Adrenal gland (tissue), 12 donors: ENCODE measurements around the gene OR2AT4. TPM values are rescaled to one million over a fixed set of nuclear protein-coding genes. Genes with fewer than 3 reads are reported as not detected.

Source experiments
- DNase-seq, 7 donors: peaks; one replicate each; pipeline ENCODE4 v3.0.0-alpha.2; 2019 to 2020
- H3K27ac ChIP-seq, 5 donors: fragments of 200-600 bp; sonication (generic) in 4 of 5; 1 replicate in 3 of 5; 2 replicates in 2 of 5; pipeline versions ENCODE4 v1.5.1 to v1.8.0; 2016 to 2020; ENCODE audit warnings: mild to moderate bottlenecking in 1 of 5
- H3K27me3 ChIP-seq: fragments of 200-600 bp; 2 replicates; pipeline ENCODE4 v1.8.0; 2021
- H3K36me3 ChIP-seq, 2 donors: fragments of 200-600 bp; replicated peaks in 1 of 2; 1 replicate in 1 of 2; 2 replicates in 1 of 2; pipeline versions ENCODE4 v1.5.1 to v1.8.0; 2018 to 2022
- H3K4me1 ChIP-seq, 2 donors: fragments of 200-600 bp; replicated peaks in 1 of 2; 1 replicate in 1 of 2; 2 replicates in 1 of 2; pipeline versions ENCODE4 v1.5.1 to v1.8.0; 2018 to 2021
- H3K4me3 ChIP-seq, 4 donors: fragments of 200-600 bp; sonication (generic) in 3 of 4; one replicate each; pipeline ENCODE4 v1.5.1; 2016 to 2018
- H3K9me3 ChIP-seq, 3 donors: fragments of 200-600 bp; sonication (generic) in 1 of 3; replicated peaks in 1 of 3; 1 replicate in 2 of 3; 2 replicates in 1 of 3; pipeline versions ENCODE4 v1.5.1 to v1.8.0; 2016 to 2021
- CTCF ChIP-seq, 6 experiments: fragments of 450-650 bp in 4 of 6; fragments of 200-600 bp in 2 of 6; sonication (generic) in 1 of 6; IDR thresholded peaks; 1 replicate in 5 of 6; 2 replicates in 1 of 6; pipeline versions ENCODE4 v1.5.1 to v1.8.0; 2016 to 2021; ENCODE audit warnings: antibody characterized with exemption in 6 of 6, mild to moderate bottlenecking in 2 of 6, moderate library complexity in 1 of 6
- POLR2A ChIP-seq, 2 donors: fragments of 450-650 bp; IDR thresholded peaks; one replicate each; pipeline ENCODE4 v1.6.1; 2017; ENCODE audit warnings: antibody characterized with exemption in 2 of 2, mild to moderate bottlenecking in 2 of 2, moderate library complexity in 1 of 2
- WGBS, 4 donors: extraction: QIAGEN DNeasy Blood & Tissue Kit in 2 of 4; methylation state at CpG; one replicate each; pipeline versions ENCODE4 v1.1.5 to v1.1.7; 2013 to 2017; 5-methylcytosine and 5-hydroxymethylcytosine counted together
- intact Hi-C, 2 donors: fragments of 100-400 bp; cut with DNase I; formaldehyde crosslinking; loops; one replicate each; pipeline versions ENCODE4 v1.14.1 to v1.15.0; 2022 to 2023
- polyA plus RNA-seq, 3 donors: library from polyadenylated mRNA; stranded (reverse); fragments of 200-250 nt in 2 of 3; fragments of 350-450 nt in 1 of 3; fragmentation: Illumina TruSeq in 1 of 3; extraction: RNeasy Lipid Tissue Mini Kit (QIAGEN cat#74804) in 1 of 3; gene quantifications; one replicate each; pipeline ENCODE4 v1.2.3, GENCODE V29; 2013 to 2014
- total RNA-seq, 9 donors: library from RNA; depleted of rRNA in 4 of 9; stranded (reverse); fragments of >200 nt in 4 of 9; fragments of 120-200 nt in 1 of 9; fragmentation: NEBNext Ultra II Directional in 1 of 9; extraction: Animal tissue kit (Norgen Biotek cat#: 25700) in 1 of 9; gene quantifications; one replicate each; pipeline versions ENCODE4 v1.1.0 to v1.2.4, GENCODE V29; 2013 to 2023
- donor health status: healthy with polysubstance abuse.
- donor health status: Bipolar disorder and iron deficiency.
- donor health status: DM: yes; HTN: yes; CAD: no.
- donor health status: DM: no; HTN: no; CAD: no.
- donor health status: DM: no; HTN: no; CAD: no.
- donor health status: DM: yes; HTN: yes; CAD: no.

The OR2AT4 gene
- total and polyA plus RNA-seq, 12 donors, result not detected

GRCh38 chr11:75032550-75032935, 64.1 kb downstream of the OR2AT4 start:
- intact Hi-C loops, result loop anchor here (5.0 kb wide), 2 partner anchors 100 to 105 kb away; no protein-coding TSS in a partner anchor
- 0 to 73% (median 71%) methylated on average over 1 to 3 of the region's 3 CpGs for WGBS, 4 donors
- Histone ChIP-seq H3K27me3 (no peaks in the 10 kb centered on the region), H3K4me1 (peaks cover 15% of the 10 kb centered on the region in 2 donors), H3K27ac (peak overlapping the region in 1 of 5 donors; percentile 94), H3K9me3 (no peaks in the 10 kb centered on the region), H3K36me3 (no peaks in the 10 kb centered on the region), H3K4me3 (no peak overlapping the region)
- peak in 1 of 7 donors; percentile 17 for DNase-seq
- no peak for TF ChIP-seq POLR2A (IDR thresholded peaks at IDR 0.05)
- TF ChIP-seq CTCF (IDR thresholded peaks at IDR 0.05), result no peak

DNA sequence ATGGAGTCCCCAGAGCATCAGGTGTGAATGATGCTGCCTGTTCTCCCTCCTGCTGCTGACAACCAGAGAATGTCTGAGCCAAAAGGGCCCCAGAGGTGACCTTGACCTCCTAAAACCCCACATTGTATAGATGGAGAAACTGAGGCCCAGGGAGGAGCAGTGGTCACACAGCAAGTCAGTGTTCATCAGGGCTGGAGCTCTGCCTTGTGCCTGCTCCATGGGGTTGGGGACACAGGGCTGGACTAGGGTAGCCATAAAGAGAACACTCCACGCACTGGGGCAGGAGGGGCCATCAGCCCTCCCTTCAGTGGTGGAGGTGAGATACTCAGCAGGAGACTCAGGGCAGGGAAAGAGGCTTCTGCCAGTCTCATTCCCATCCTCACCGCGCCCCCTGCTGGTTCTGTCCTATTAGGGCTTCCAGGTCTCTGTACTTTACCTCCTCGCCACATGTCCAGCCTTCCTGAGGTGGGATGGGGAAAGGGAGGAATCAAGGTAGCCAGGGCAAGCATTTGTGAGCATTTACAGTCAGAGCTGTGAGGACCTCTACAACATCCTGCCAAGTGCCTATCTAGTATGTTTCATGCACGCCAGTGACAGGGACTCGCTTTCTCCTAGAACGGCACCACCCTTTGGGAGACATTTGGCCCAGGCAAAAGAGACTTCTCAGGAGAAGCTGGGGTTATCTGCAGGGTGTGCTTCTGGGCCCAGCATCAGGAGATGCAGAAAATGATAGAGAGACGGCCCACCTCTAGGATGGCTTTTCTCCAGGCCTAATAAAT, 64.7 kb downstream of the OR2AT4 start:
- TF ChIP-seq CTCF (IDR thresholded peaks at IDR 0.05) (peak; percentile 57 to 87 (median 82)), POLR2A (IDR thresholded peaks at IDR 0.05) (no peak)
- intact Hi-C loops, result loop anchor here (5.0 kb wide), 2 partner anchors 100 to 105 kb away; no protein-coding TSS in a partner anchor
- WGBS, 4 donors, result 66 to 72% (median 68%) methylated on average over 7 to 8 of the region's 8 CpGs

More for the DNA sequence above, 64.7 kb downstream of the OR2AT4 start:
- Histone ChIP-seq H3K4me3 (no peak overlapping the region), H3K27me3 (no peaks in the 10 kb centered on the region), H3K36me3 (no peaks in the 10 kb centered on the region), H3K9me3 (no peaks in the 10 kb centered on the region), H3K27ac (peak overlapping the region; percentile 65 to 94 (median 91)), H3K4me1 (peaks cover 15% of the 10 kb centered on the region in 2 donors)
- peak; percentile 84 to 95 (median 90) for DNase-seq

Other genes with a start within 250 kb of the OR2AT4 start
- 10 to 100 TPM in 8 of 9 donors, 1 to 10 TPM in 1; 8.2 to 50.2 (median 14.0) TPM for gene XRRA1, start 147.8 kb downstream of the OR2AT4 start, total RNA-seq
- gene XRRA1, start 147.8 kb downstream of the OR2AT4 start, polyA plus RNA-seq, result 1 to 10 TPM; 3.1 to 7.2 (median 6.3) TPM
- 100 to 1,000 TPM in 4 of 9 donors, 10 to 100 TPM in 5; 38.6 to 287 (median 98.5) TPM for gene SPCS2, start 147.6 kb downstream of the OR2AT4 start, total RNA-seq
- 100 to 1,000 TPM in 2 of 3 donors, 10 to 100 TPM in 1; 64.5 to 259 (median 149) TPM for gene SPCS2, start 147.6 kb downstream of the OR2AT4 start, polyA plus RNA-seq
- gene NEU3, start 107.9 kb downstream of the OR2AT4 start, total RNA-seq, result 10 to 100 TPM; 17.7 to 34.9 (median 21.7) TPM
- gene NEU3, start 107.9 kb downstream of the OR2AT4 start, polyA plus RNA-seq, result 10 to 100 TPM in 2 of 3 donors, 1 to 10 TPM in 1; 8.3 to 18.2 (median 12.6) TPM
- 100 to 1,000 TPM in 7 of 9 donors, 10 to 100 TPM in 1, 1 to 10 TPM in 1; 5.8 to 234 (median 156) TPM for gene SLCO2B1, start 54.2 kb upstream of the OR2AT4 start, total RNA-seq
- gene SLCO2B1, start 54.2 kb upstream of the OR2AT4 start, polyA plus RNA-seq, result 10 to 100 TPM; 13.0 to 24.3 (median 18.5) TPM
- gene TPBGL, start 143.9 kb upstream of the OR2AT4 start, total RNA-seq, result 1 to 10 TPM in 4 of 9 donors, under 1 TPM in 5; 0.11 to 3.7 (median 0.97) TPM
- 1 to 10 TPM; 1.5 to 4.3 (median 3.1) TPM for gene TPBGL, start 143.9 kb upstream of the OR2AT4 start, polyA plus RNA-seq